ENCODE results near the gene MYRIP.
"Not testable (repeated sequence)": the region's sequence is repeated elsewhere in the genome, so short reads cannot be mapped to it uniquely, and the experiment has no call there.

DNA sequence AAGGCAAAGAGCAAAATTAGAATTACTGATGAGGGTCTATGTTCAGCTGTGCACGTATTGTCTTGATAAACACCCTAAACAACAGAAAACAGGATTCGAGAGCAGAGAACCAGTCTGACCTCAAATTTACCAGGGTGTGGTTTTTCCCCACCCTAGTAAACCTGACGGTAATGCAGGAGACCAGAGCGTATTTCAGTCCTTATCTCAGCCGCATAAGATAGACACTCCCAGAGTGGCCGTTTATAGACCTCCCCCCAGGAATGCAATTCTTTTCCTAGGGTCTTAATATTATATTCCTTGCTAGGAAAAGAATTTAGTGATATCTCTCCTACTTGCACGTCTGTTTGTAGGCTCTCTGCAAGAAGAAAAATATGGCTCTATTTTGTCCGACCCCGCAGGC lies 216.5 kb downstream of the MYRIP start:
- TF ChIP-seq POLR2A, CTCF (IDR thresholded peaks at IDR 0.05): not testable (repeated sequence)

Measured in testis (tissue), 2 donors.